Ovary (tissue), 3 donors: Measurements from ENCODE around the gene MTR.

Experiments used
- CTCF ChIP-seq, 3 donors: fragments of 450-650 bp in 2 of 3; fragments of 200-600 bp in 1 of 3; IDR thresholded peaks; one replicate each; pipeline versions ENCODE4 v1.5.1 to v1.8.0; 2016 to 2022; ENCODE audit warnings: antibody characterized with exemption in 3 of 3, mild to moderate bottlenecking in 1 of 3
- EP300 ChIP-seq: sonication (generic); formaldehyde crosslinking; IDR thresholded peaks from one replicate; pipeline ENCODE4 v1.6.1; 2017; ENCODE audit warnings: antibody characterized with exemption
- POLR2A ChIP-seq: fragments of 450-650 bp; IDR thresholded peaks from one replicate; pipeline ENCODE4 v1.6.1; 2017; ENCODE audit warnings: antibody characterized with exemption, mild to moderate bottlenecking, moderate library complexity
- donor health status: DM: no; HTN: no; CAD: no.

- no peak for TF ChIP-seq CTCF (IDR thresholded peaks at IDR 0.05)
- no peak for TF ChIP-seq EP300
- no peak for TF ChIP-seq POLR2A
These were observed 35.0 kb downstream of the MTR start for GRCh38 chr1:236830116-236830515.
